HuH-7 (cell line): Measurements from ENCODE around the gene FABP6.

Experiments used
- DNase-seq: peaks from one replicate; pipeline ENCODE4 v3.0.0; 2011; ENCODE audit warnings: low spot score

The FABP6 gene

DNA sequence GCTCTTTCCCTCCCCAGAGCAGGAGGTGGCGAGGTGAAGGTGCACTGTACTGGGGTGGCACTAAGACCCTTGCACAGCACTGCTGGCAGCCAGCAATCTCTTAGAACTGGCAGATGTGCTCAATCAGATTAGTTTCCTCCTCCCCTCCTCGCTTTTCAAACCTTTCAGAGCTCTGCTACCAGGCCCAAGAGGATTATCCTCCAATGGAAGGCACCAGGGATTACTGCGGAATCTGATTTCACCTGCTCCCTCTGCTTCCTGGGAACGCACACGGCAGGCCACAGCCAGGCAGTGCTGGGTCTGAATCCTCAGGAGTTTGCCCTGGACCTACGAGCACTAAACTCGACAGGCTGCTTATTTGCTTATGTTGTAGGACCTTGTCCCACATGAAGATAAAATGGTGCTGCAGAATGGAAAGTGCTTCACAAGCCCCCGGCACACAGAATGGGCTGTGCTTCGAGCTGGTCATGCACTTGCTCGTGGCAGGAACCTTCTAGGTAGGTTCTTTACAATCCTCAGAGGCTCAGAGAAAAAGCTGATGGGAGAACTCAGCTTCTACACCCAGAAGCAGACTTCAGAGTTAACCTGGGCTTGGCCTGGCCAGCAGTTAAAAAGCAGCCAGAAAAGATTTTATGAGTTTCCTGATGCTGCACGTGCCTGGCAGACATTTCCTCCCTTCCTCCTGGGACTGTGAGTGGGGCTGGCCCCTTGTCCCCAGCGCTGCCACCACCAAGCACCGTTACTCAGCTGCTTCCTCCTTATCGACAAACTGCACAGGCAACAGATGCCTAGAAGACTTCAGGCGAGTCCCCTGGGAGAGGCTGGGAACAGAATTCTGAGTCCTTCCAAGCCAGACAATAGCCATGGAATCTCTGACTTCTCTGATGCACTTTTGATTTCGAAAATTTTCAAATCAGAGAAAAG lies 33.1 kb downstream of the FABP6 start:
- DNase-seq = no peak

DNA sequence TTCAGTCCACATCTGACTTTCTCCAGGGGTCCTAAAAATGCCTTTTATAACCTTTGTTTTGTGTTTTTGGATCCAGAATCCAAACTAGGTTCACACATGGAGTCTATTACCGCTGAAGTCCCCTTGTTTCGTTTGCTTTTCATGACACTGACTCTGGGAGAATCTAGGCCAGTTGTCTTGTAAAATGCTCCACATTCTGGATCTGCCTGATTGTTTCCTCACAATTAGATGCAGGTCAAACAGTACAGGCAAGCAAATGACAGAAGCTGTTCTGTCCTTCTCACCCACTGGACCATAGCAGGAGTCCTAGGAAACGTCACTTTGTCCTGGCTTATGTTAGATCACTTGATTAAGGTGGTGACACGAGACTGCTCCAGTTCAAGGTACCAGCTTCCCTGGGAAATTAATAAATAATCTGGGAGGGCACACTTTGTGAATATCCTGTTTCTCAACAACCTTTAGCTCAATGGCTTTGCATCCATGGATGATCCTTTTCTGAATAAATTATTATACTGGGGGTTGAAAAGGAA lies 34.1 kb downstream of the FABP6 start:
- no peak for DNase-seq

DNA sequence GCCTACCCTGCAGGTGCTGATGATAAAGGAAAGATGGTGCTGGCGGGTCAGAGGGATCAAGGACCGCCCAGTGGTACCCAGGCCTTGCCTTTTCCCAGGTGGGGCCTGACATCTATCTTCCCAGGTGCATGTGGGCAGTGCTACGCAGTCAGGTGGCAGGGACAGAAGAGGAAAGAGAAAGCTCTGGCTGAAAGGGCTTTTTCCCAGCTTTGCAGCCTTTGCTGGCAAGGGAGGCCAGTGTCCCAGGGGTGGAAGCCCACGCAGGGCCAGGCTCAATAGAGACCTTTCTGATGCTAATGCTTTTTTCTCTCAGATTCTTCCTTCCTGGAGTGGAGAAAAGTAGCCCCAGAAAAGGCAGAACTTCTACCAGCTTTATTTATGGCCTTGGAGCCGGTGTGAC lies 36.7 kb downstream of the FABP6 start:
- no peak for DNase-seq

DNA sequence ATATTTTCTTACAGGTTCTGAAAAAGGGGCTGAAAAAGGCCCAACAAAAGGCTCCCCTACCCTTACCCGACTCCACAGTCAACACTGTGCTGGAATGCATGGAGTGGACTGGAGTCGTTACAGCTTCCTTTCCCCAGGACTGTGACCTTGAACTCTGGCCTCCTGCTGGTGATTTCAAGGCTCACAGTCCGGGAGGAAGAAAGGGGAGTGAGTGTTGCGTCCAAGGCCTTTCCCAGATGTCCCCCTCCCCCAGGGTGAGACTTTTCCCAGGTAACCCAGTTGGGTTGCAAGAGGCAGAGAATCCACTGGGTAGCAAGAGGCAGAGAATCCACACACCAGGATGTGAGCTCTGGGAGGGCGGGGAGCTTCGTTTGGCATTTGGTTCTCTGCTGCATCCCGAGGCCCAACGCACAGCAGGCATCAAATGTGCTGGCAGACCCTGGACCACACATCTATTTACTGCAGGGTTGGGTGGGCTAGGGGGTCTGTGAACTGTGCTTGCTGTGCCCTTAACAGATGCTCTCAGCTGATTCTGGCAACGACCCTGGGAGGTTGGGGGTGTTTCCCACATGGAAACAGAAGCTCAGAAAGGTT lies 37.5 kb downstream of the FABP6 start:
- no peak for DNase-seq

DNA sequence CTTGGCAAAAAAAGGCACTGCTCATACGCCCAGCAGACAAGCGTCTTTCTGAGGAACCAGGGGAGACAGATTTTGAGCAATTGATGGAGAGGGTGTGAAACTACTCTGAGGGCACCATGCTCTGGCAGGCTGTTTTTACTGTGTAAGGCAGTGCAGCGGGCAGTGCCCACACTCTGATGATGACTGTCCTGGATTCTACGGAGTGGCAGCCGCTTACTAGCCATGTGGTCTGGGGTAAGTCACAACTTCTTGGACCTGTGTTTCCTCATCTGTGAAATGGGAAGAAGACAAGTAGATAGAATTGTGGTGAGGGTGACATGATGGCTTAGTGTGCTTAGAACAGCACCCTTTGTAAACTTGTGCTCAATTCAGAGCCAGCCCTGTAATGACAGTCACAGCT lies 38.8 kb downstream of the FABP6 start:
- DNase-seq = no peak

DNA sequence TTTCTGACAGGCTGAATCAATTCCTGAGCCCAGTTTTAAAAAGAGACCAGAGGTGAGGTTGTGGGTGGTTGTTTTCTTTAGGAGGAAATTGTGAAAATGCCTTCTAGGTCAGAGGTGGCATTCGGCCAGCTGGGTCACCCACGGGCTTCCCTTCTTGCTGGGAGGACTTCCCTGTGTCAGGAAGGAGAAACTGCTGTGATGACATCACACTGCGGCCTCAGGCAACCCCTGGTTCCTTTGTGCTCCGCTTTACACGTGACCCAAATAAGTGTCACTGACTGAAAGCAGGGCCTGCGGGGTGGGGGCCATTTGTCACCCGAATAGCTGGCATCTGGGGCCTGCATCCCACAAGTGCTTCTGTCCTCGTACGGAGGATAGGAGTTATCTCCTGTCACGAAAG lies 39.7 kb downstream of the FABP6 start:
- no peak for DNase-seq

DNA sequence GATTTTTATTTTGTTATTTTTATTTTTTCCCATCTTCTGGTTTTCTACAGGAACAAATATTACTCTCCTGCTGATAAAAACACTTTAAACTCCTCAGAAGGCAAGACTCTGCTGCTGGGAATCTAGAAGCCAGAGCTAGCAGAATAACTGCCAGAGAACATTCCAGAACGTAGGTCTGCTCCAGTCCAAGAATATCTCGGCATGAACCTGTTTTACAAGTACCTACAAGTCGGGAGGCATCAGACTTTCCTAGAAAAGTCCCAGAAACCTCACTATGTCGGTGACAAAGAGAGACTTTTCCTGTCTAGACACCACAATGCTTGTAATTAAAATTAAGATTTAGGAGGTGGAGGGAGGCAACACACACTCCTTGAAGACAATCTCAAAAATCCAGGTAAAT lies 41.4 kb downstream of the FABP6 start:
- no peak for DNase-seq

DNA sequence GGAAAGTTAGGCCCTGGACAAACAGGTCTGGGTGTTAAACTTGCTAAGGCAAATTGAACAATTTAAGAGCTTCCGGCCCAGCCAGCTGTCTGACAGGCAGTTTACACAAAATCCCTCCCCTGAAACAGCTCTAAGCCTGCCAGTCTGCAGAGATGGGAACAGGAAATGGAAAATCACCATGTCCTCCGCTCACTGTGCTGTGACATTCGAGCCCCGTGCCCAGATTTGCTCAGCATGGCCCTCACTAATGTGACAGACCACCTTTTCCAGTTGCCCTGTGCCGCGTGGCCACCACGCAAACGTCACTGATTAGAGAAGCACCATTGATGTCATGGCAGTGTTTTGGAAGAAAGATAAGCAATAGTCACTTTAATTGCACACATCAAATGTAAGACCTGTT lies 42.1 kb downstream of the FABP6 start:
- no peak for DNase-seq

DNA sequence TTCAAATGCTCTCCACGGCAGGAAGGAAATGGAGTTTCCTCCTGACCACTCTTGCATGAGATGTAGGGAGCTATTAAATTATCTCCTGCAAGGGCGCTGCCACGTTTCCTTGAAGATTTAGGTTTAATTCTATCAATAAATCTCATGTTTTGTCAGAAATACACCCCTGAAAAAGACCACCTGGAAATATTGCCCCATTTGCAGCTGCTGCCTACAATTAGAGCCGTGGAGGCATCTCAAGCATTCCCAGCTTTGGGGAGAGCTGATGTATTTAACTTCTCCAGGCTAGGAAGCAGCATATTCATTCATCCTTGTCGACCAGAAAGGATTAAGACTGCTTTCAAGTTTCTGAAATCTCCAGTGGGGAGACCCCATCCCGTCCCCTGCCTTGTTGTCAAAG lies 42.5 kb downstream of the FABP6 start:
- no peak for DNase-seq

DNA sequence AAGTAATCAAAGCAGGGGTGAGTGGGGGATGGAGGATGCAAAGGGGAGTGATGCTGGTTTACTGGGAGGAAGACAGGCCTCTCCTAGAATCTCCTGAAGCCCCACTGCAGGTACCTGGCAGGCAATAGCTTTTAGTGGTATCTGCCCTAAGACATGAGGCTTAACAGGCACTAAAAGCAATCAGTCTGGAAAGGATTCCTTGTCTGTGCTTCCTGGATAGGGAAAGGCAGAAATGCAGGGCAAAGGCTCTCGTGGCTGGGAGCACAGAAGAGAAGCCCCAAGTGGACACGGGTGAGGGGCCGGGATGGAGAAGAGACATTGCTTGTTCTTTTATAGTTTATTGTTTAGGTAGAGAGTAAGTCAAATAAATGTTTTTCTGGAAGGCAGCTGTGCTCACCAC lies 43.0 kb downstream of the FABP6 start:
- no peak for DNase-seq

DNA sequence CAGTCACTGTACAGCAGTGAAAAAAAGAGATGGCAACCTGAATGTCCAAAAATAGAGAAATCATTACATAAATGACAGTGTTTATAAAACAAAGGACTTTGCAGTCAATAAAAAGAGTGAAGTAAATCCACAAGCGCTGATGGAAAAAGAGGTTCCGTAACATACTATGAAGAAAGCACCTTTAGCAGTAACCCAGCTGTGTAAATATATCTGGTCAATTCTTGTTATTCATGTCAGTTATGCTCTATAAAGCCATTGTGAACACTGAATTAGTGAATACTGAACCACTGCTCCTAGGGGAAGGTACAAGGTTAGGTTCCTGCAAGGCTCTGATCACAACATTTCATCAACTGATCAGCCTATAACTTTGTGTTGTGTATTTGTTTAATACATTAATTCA lies 43.6 kb downstream of the FABP6 start:
- no peak for DNase-seq

DNA sequence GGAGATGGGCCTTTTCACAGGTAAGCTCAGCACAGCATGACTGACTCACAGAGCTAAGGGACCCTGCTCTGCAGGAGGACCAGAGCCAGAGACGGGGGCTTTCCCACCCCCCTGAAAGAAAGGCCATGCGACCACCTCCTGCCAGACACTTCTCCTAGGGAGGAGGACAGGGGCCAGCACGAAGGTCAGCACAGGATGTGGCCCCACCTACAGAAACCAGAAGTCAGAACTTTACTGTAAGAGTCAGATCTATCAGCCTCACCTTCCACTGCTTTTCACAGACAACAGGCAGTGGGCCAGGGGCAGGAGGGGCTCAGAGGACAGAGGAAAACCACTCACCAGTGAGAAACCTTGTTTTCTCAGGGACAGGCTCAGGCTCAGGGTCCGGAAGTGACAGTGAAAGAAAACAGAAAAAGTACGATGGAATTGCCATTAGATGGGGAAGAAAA lies 45.2 kb downstream of the FABP6 start:
- DNase-seq = no peak

DNA sequence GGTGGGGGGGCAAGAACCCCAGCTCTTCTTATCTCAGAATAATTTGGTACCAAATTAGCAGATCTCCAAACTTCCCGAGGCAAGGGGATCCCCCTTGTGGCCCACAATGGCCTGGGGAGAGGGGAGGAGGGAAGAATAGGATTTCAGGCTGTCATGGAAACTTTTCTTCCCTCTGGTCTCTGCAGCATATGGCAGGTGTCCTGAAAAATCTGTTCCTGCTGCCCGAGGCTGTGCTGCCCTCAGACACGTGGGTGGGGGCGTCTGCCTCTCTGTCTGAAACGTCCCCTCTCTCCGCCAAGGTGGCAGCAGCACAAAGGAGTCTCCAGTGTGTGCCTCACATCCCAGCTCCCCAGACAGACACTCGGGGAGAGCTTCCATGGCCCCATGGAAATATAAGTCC lies 49.0 kb downstream of the FABP6 start:
- DNase-seq = no peak

DNA sequence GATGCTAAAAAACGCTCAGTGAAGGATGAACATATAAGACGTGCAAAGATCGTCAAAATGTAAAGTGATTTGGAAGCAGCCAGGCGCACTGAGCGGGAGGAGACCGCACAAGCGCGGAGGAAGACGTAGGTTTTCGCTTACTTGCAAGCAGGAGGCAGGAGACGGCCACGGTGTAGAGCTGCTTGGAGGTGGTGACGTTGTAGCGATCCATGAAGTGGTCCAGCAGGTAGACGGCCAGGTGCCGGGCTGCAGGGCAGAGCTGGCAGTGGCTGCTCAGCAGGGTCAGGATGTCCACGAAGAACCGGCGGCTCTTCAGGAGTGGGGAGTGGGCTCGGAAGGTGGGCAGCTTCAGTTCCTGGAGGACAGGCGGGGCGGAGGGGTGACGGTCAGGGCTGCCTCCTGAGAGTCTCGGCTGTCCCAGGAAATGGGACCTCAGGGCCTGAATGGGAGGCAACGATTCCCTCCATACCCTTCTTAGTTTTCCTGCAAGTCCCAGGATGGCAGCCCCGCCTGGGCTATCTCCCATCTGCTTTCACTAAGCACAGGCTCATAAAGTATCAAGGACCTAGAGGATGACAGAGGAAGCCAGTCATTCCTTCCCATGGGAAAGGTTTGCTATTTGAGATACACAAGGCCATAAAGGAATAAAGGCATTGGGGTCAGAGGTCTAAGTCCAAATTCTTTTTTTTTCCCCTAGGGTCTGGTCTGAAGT lies 51.2 kb downstream of the FABP6 start:
- peak; percentile 51 for DNase-seq

DNA sequence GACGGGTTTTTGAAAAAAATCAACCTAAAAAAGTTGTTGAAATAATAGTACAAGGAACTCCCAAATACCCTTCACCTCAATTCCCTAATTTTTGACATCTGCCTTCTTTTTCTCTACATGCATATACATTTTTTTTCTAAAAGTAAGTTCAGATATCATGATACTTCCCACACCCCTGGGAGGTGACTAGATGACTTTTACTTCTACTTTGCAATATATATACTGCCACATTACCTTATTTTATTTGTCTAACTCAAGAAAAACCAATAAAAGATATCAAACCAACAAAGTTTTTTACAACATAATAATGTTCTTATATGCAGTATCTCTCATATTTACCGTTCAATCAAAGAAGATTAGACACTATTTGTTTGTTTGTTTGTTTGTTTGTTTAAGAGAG lies 52.0 kb downstream of the FABP6 start:
- no peak for DNase-seq

DNA sequence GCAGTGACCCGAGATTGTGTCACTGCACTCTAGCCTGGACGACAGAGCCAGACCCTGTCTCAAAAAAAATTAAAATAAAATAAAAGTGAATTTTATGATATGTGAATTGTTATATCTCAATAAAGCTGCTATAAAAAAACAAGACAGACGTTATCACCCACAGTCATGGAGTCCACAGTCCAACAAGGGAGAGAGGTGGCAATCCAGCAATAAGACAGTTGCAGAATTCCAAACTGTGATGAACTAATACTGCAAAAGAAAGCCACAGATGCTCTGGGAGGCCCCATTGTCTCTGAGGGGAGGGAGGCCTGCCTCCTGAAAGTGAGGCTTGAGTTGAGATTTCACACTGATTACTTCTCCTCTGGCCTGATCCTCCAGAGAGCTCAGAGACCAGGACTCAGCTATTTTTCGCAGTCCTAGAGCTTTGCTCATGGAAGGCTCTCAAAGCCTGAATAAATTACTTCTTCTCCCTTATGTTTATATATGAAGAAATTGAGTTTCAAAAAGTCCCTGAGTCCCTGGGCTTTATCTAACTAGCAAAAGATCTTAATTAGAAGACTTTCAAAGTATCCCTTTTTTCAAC lies 55.1 kb downstream of the FABP6 start:
- no peak for DNase-seq

DNA sequence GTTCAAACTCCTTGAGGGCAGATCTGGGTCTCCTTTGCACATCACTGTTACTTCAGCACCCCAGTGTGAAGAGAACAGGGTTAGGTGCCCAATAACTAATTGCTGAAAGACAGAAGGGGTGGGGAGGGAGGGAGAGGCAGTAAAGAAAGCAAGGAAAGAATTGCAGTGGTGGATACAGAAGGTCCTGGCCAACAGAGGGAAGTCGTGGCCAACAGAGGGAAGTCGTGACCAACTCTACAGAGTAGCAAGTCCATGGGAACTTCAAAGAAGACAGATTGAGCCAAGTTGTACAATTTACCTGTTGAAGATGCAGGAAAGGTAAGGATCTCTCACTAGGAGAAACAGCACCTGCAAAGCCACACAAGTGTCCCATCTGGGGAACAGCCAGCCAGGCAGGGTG lies 56.0 kb downstream of the FABP6 start:
- no peak for DNase-seq

DNA sequence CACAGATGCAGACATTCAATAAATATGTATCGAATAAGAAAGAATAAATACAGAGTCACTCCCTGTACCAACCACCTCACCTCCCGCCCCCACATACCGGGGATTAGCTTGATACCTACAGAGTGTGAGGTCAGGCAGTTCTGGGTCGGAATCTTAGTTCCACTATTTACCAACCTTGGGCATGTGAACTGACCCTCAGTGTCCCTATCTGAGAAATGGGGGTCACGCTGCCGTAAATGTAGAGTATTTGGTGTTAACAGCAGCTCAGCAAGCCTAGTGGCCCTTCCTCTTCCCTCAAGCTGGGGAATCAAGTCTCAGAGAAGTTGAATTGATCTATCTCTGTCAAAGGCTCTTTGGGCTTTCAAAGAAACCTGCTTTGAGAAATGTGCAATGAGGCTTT lies 57.6 kb downstream of the FABP6 start:
- DNase-seq = no peak

DNA sequence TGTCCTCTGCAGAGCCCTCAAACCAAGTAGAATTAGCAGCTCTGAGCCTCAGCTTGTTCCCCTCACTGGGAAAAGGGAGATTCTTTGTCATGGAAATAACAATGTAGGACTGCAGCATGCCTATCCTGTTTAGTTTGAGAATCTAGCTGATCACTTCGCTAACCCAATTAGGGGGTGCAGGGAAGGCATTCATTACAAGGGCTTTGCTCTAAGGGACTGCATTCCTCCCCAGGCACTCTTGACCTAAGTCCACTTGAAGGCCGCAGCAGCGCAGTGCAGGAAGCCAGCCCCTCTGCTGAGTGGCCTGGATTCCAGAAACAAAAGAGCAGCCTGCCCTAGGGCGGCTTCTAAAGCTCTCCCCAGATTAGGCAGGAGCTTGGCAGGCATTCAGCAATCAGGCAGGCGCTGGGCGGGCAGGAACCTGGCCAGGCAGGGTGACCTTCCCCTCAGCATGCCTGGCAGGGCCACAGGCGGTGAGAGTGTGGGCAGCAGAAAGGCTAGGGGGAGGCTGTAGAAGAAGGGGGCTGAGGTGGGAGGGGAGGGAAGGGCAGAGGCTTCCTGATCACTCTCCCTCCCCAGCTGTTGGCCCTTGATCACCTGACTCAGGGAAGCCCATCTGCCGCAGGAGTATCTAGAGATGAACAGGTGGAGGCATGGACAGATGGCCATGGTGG lies 58.2 kb downstream of the FABP6 start:
- DNase-seq = no peak
